Measurements from ENCODE around the gene ARPC4.
A peak's percentile ranks its signal among the peaks of the same experiment; 100 is the strongest.

The ARPC4 gene

DNA sequence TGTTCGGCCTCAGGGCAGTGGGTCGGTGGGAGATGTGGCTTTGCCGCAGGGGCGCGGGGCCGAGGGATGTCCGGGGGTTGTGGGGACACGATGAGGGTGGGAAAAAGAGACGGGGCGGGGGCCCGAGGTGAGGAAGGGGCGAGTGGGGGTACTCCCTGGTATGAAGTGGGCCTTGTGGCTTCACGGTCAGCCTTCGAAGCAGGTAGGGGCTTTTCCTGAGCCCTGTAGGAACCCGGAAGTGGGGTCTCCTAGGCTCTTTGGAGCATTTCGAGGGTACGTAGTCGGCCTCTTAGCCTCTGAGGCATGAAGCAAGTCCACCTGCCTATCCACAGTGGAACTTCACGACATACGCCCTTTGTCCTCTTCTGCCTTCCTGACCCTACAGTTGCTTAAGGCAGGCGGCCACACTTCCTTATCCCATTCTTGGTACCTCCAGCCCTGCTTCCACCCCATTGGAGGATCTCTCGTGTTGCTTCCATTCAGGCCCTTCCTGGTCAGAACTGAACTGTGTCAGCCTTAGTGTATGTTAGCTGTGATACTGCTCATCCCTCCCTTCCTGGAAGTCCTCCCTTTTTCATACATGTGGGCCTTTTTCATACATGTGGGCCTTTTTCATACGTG, 389 bp downstream of the ARPC4 start:
- DNase-seq (ENCODE audit: low read depth), result no peak

DNA sequence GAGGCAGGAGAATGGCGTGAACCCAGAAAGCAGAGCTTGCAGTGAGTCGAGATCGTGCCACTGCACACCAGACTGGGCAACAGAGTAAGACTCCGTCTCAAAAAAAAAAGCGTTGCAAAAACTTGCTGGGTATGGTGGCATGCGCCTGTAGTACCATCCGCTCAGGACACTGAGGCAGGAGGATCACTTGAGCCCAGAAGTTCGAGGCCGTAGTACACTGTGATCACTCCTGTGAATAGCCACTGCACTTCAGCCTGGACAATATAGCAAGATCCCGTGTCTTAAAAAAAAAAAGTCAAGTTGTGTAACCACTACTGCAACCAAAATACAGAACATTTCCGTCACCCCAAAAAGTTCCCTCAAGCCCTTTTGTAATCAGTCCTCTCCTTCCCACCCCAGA, 1.5 kb downstream of the ARPC4 start:
- no peak for DNase-seq (ENCODE audit: low read depth)

DNA sequence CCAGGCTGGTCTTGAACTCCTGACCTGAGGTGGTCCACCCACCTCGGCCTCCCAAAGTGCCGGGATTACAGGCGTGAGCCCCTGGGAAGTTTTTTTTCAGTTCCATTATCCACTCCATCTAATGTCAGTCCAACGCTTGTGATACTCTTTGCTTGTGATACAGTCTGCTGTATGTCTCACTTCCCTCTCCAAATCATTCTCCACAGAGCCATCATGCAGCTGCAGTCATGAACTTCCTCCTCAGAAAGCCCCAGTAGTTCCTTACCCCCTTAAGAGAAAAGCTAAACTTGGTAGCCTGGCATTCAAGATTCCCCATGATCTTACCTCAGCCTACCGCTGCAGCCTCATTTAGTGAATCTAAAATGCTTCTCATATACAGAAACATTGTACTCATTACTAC, 2.3 kb downstream of the ARPC4 start:
- no peak for DNase-seq (ENCODE audit: low read depth)

DNA sequence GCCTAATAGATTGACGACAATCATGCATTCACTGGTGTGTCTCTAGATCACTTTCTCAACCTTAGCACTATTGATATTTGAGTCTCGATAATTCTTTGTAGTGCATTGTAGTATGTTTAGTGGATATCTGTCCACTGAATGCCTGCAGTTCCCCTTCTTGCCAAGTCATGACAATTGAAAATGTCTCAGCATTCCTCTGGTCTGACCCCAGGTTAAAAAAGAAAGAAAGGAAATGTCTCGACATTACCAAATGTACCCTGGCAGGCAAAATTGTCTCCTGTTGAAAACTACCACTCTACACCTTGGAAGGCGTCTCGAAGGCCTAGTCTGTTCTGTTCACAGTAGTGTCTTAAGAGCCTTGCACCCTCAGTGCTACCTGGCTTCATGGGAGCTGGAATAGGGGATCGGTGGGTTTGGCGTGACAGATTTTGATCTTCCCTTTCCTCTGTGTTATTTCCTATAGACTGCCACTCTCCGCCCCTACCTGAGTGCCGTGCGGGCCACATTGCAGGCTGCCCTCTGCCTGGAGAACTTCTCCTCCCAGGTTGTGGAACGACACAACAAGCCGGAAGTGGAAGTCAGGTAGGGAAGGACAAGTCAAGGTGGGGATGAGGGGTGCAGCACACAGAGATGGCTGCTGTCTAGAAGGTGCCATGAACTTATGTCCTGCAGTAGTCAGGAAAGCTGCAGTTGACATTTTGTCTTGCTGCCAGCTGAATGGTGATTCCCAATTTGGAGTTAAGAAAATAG, 4.5 kb downstream of the ARPC4 start:
- no peak for DNase-seq (ENCODE audit: low read depth)

DNA sequence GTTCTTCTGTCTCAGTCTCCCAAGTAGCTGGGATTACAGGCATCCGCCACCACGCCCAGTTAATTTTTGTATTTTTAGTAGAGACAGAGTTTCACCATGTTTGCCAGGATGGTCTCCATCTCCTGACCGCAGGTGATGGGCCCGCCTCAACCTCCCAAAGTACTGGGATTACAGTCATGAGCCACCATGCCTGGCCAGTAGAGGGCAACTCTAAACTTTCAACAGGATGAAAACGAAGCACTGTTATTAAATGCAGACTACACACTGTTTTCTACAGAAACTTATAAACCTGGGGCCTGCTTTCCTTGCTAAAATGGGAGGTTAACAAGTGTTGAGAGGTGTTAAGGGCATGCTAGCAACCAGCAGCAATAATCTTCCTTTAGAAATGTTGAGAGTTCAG, 7.6 kb downstream of the ARPC4 start:
- DNase-seq (ENCODE audit: low read depth), result no peak

DNA sequence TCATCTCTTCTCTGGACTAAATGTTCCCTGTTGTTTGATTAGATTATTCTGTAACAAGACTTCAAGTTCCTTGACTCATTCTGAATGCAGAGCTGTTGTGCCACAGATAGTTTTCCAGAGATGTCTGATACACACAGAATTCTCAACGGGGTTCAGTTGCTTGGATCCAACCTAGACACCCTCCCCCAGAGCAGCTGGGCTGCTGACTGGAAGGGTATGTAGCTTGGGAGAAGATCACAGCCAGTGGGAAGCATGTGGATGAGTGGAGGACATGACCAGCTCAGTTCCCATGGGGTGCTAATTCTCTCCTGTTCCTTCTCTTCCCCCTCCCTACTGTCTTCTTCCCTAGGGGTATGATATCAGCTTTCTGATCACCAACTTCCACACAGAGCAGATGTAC, 10.6 kb downstream of the ARPC4 start:
- no peak for DNase-seq (ENCODE audit: low read depth)

DNA sequence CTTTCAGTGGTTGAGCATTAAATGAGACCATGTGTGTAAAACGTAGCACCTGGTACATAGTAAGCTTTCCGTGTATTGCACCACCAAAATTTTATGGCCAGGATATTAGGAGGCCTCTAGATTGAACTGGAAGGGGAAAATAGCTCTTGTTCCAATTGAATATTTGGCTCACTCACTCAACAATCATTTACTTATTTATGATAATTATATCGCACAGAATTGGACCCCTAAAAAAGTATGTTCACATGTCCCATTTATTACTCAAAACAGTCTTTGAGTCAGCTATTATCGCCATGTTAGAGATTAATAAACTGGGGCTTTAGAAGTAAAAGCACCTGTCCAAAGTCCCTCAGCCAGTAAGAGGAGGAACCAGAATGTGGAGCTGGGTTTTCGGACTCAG, 12.1 kb downstream of the ARPC4 start:
- no peak for DNase-seq (ENCODE audit: low read depth)

DNA sequence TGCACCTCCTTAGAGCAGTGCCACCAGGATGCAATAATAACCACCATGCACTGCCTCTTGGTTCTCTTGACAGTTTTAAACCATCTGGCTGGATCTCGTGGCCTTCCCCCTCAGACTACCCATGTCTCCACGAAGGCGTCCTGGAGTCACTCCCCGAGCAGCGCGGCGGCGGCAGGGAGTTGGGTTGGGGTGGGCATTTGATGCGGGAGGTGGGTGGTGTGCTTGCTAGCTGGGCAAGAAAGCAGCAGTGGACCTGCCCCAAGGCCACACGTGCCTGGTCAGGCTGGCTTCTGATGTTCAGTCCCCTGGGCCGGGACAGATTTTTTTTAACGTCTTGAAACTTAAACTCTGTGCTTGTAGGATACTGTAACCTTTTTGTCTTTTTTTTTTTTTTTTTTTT, 13.3 kb downstream of the ARPC4 start:
- DNase-seq (ENCODE audit: low read depth), result no peak

DNA sequence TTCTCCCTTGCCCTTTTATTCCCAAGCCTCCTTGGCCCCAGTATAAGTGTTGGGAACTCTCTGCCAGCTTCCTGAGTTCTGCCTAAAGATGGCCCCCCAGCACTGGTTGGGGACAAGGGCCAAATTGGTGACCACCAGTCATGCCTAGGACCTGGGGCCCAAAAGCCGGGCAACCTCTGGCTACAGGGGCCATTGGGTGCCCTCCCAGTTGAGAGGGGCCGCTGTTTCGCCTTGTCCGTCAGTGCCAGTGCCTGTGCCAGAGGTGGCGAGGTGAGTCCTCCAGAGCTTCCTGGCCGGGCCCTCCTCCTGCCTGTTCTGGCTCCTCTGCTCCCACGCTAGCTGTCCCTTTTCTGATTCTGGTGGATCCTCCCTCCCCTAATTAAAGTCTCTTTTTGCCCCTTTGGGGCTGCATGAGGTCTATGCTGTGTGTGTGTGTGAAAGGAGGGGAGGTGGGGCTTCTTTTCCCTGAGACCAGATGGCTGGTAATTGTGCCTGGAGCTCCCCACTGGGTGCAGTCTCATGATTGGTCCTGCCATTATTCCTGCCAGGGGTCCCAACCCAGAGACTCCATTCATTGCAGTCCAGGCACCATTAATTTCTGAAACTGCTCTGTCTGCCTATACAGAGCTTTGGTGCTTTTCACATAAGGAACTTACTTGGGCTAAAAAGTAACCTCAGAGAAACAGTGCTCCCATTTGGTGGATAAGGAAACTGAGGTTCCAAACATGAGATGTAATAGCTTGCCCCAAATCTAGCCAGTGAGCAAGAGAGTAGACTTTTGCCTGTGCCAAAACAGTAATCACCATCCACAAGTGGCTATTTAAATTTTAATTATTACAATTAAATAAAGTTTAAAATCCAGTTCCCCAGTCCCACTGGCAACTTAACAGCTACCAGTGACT, 14.1 kb downstream of the ARPC4 start:
- DNase-seq (ENCODE audit: low read depth), result no peak

DNA sequence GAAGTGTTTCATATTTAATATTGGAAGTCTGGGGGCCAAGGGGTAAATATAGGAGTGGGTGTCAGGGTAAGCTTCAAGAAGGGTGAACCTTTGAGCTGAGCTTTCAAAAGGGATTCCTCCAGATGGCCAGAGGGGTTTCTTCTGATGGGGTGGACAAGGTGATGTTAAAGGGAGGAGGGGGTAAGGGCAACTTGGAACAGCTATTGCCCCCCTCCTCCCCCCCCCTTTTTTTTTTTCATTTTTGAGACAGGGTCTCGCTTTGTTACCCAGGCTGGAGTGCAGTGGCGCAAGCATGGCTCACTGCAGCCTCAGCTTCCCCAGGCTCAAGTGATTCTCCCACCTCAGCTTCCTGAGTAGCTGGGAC, 15.1 kb downstream of the ARPC4 start:
- no peak for DNase-seq (ENCODE audit: low read depth)

DNA sequence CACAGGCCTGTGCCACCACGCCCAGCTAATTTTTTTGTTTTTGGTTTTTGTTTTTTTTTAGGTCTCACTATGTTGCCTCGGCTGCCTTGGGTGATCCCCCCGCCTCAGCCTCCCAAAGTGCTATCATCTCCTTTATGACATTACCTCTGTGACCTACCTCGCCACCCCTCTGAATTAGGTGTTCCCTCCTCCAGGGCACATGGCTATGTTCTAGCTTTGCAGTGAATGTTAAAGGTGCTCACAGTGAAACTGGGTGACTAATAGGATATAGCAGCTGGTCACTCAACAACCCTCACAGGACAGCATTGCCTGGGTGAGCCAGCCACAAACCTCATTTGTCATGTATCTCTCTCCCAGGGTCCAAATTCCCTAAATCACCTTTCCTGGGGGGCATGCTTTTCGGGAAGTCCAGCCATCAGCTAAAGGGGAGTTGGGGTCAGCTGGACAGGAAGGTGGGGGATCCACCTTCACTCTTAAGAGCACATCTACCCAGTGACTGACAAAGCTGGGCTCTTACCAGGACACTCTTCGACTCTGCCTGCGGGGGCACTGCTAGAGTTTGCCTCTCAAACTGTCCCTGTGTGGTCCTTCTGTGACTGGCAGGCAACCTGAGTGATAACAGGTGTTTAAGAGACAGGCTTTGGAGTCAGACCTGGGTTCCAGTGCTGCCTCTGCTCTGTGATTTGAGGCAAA, 15.6 kb downstream of the ARPC4 start:
- no peak for DNase-seq (ENCODE audit: low read depth)

DNA sequence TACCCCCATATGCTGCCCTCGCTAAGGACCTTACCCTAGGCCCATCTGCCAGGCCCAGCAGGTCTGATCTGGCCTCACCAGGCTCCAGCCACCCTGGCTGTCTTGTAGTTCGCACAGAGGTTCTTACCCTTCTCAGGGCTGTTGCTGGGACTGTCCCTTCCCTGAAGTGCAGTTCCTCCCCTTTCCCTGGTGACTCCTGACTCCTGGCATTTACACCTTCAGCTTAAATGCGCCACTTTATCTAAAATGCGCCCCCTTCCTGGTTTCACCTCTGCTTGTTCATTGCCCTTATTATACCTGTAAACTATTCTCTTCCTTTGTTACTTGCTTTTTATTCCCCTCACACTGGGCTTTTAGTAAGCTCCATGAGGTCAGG, 16.3 kb downstream of the ARPC4 start:
- no peak for DNase-seq (ENCODE audit: low read depth)

DNA sequence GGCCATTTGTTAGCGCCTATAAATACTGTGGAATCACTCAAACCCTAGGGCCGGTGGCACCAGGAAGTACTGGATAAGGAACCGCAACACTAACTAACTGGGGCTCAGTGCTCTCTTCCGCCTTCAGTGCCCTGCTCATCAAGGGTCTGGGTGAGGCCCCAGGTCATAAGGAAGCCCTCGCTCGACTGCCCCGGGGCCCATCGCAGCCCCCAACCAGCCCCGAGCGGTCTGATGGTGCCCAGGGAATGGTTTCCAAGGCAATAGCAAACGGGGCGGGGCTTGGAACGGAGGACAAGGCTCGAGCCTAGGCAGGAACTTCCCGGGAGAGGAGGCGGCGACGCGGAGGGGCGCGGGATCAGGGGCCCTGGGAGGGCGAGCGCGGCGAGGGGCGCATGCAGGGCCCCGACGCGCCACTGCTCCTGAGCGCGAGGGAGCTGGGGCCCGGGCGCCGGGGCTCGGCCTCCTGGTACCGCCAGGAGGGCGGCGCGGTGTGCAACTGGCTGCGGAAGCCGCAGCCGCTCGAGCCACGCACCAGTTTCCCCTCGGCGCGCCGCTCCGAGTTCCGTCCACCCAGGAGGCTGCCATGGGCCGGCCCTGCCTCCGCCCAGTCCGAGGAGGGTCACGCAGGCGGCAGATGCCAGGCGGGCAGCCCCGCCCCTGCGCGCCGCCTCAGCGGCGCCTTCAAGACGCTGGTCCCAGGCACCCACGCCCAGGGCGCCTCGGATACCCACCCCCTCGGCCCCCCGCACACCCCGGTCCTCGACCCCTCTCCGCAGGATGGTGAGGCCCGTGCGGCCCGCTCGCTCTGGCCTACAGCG, 16.9 kb downstream of the ARPC4 start, which contains the start of gene TTLL3:
Gene TTLL3 (plus strand): TSS at position 648 of the 818 bp plus-strand sequence. CDS start 400 bp downstream, outside the sequence.
- peak; percentile 17 for DNase-seq (ENCODE audit: low read depth)

DNA sequence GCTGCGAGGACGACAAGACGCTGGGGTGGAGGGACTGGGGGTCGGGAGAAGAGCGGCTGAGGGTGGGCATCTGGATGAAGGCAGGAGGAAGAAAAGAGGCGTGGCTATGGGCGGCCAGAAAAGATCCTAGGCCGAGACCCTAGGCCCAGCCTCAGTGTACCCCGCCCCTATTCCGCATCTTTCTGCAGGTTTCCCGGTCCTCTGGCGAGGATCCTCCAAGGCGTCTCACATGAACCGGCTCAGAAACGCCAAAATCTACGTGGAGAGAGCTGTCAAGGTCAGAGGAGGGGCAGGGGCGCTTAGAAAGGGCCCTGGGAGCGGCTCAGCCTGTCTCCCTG, 17.5 kb downstream of the ARPC4 start:
- DNase-seq (ENCODE audit: low read depth), result no peak

DNA sequence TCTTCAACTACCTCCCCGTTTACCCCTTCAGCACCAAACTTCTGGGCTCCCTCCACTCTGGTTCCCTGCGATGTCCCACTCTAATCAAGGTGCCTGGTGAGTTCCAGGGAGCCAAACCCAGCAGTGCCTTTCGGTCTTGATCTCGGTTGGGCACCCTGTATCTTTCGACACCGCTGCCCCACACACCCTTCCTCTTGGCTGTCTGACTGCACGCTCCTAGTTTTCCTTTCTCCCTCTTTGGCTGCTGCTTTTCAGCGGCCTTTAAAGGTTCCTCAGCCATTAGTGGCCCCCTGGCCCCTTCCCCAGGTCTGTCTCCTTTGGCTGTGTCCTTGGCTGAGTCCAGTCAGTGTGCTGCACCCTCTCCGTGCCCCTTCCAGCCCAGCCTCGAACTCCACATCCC, 18.0 kb downstream of the ARPC4 start:
- DNase-seq (ENCODE audit: low read depth), result no peak

DNA sequence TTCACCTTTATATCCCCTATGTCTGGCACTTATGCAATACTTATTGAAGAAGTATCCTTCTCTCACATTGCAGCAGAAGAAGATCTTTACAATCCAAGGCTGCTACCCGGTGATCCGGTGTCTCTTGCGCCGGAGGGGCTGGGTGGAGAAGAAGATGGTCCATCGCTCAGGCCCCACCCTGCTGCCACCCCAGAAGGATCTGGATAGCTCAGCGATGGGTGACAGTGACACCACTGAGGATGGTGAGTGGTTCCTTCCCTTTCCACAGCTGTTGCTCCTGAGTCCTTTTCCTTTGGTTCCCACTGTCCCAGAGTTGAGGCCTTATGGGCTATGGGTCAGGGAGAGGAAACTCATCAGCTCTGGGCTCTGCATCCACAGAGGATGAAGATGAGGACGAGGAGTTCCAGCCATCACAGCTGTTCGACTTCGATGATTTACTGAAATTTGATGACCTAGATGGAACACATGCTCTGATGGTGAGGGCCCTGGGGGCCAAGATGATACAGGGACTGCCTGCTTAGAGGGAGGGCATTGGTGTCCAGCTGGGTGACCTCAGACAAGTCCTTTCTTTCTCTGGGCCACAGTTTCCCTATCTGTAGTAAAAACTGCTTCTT, 20.1 kb downstream of the ARPC4 start:
- DNase-seq (ENCODE audit: low read depth), result no peak

DNA sequence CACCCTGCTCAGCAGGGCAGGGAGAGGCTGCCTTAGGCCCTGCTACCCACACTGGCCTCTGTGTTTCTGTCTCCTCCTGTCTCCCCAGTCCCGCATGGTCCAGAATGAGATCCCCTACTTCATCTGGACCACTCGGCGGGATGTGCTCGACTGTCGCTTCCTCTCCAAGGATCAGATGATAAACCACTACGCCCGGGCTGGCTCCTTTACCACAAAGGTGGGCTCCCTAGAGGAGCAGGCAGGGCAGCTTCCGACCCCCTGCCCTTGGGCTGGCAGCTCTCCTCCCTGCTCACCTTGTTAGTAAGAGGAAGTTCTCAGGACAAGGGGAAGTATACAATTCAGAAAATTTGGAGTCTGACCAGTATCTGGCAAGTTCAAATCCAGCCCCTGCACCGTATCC, 23.1 kb downstream of the ARPC4 start:
- no peak for DNase-seq (ENCODE audit: low read depth)

DNA sequence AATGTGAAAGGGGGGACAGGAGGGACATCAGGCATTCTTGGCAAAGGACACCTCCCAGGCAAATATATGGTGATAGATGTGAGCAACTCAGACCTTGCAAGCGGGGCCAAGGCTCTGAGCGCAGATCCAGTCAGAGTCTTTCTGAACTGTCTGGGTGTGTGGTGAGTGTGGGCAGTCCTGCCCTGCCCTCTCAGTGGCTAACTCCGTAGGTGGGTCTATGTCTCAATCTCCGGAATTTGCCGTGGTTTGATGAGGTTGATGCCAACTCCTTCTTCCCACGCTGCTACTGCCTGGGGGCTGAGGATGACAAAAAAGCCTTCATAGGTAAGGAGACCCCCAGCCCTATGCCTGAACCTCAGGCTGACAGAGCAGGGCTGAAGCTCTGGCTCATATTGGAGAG, 24.6 kb downstream of the ARPC4 start:
- no peak for DNase-seq (ENCODE audit: low read depth)

DNA sequence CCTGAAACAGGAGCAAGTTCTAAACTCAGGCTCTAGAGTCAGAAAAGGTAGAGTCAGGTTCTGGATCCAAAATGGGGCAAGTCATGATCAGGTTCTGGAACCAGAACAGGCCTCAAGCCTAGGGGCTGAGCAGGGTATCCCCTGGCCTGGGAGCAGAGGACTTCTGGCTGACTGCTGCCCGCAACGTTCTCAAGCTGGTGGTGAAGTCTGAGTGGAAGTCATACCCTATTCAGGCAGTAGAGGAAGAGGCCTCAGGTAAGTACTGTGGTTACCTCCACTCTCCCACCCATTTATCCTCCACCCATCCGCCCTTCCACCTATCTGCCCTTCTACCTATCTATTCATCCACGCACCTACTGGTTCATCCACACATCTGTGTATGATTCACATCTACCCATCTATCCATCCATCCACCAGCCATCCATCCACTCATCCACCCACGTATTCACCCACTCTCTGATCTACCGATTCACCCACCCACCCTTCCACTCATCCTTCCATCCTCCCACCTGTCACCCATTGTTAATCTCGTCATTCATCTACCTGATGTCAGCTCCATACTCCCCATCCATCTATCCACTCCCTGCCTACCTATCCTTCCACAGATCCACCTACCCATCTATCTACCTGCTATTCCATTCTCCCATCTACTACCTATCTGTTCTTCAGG, 25.9 kb downstream of the ARPC4 start:
- no peak for DNase-seq (ENCODE audit: low read depth)

DNA sequence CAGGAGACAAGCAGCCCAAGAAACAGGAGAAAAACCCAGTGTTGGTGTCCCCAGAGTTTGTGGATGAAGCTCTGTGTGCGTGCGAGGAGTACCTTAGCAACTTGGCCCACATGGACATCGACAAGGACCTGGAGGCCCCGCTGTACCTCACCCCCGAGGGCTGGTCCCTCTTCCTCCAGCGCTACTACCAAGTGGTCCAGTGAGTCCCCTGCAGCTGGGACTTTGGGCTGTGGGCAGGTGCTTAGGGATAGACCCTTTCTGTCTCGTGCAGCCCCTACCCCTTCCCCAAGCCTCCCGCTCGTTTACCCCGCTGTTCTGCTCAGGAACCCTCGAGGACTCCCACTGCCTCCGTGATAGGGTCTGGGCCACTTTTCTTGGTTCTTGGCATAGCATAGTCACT, 27.7 kb downstream of the ARPC4 start:
- DNase-seq (ENCODE audit: low read depth), result no peak

DNA sequence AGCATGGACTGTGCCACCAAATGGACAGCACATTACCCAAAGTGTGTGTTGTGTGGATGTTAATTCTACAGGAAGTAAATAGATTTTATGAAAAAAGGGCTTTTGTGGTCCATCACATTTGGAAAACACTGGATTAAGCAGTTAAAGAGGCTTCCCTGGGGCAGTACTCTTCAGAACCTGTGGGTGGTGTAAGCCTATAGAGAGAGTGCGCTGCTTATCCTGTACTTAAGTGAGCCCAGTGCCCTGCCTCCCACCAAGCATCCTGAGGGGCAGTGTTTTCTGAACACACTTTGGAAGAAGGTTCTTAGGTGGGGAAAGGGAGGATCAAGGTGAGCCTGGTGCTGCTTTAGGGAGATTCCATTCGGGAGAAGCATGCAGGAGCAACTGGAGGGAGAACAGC, 28.1 kb downstream of the ARPC4 start:
- no peak for DNase-seq (ENCODE audit: low read depth)
